Activated T-cell treated with anti-CD3 and anti-CD28 coated beads for 4 hours (primary cell): Measurements from ENCODE around the gene LGALS7.
"Not testable (repeated sequence)": the region's sequence is repeated elsewhere in the genome, so short reads cannot be mapped to it uniquely, and the experiment has no call there.

Source experiments
- DNase-seq: peaks from one replicate; pipeline ENCODE4 v3.0.0-alpha.2; 2020

LGALS7 gene

GRCh38 chr19:38770228-38770948, 2.9 kb downstream of the LGALS7 start:
- DNase-seq = not testable (repeated sequence)

- peak; percentile 82 for DNase-seq
Measured at GRCh38 chr19:38769635-38770211, 3.6 kb downstream of the LGALS7 start.

- no peak for DNase-seq
Measured at GRCh38 chr19:38766276-38767047, 6.9 kb downstream of the LGALS7 start.

GRCh38 chr19:38765214-38765613, 8.1 kb downstream of the LGALS7 start:
- DNase-seq = no peak

GRCh38 chr19:38763795-38764220, 9.5 kb downstream of the LGALS7 start:
- DNase-seq = no peak

DNA sequence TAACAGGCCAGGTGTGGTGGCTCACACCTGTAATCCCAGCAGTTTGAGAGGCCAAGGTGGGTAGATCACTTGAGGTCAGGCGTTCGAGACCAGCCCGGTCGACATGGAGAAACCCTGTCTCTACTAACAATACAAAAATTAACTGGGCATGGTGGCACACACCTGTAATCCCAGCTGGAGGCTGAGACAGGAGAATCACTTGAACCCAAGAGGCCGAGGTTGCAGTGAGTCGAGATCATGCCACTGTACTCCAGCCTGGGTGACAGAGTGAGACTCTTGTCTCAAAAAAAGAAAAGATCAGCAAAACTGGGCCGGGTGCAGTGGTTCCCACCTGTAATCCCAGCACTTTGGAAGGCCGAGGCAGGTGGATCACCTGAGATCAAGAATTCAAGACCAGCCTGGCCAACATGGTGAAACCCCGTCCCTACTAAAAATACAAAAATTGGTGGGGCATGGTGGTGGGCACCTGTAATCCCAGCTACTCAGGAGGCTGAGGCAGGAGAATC, 11.4 kb downstream of the LGALS7 start:
- not testable (repeated sequence) for DNase-seq

- not testable (repeated sequence) for DNase-seq
Measured at GRCh38 chr19:38760805-38761517, 12.4 kb downstream of the LGALS7 start.

- DNase-seq = no peak
Measured at GRCh38 chr19:38759590-38760003, 13.7 kb downstream of the LGALS7 start.

GRCh38 chr19:38754196-38754595, 19.1 kb downstream of the LGALS7 start:
- not testable (repeated sequence) for DNase-seq

DNA sequence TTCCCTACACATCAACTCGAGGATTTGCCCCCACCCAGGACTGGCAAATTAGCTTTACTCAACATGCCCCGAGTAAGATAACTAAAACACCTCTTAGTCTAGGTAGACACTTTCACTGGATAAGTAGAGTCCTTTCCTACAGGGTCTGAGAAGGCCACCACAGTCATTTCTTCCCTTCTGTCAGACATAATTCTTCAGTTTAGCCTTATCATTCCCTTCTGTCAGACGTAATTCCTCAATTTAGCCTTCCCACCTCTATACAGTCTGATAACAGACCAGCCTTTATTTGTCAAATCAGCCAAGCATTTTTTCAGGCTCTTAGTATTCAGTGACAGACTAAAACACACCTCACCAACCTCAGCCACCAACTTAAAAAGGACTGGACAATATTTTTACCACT, 19.5 kb downstream of the LGALS7 start:
- not testable (repeated sequence) for DNase-seq

GRCh38 chr19:38745316-38745715, 28.0 kb downstream of the LGALS7 start:
- DNase-seq = no peak

DNA sequence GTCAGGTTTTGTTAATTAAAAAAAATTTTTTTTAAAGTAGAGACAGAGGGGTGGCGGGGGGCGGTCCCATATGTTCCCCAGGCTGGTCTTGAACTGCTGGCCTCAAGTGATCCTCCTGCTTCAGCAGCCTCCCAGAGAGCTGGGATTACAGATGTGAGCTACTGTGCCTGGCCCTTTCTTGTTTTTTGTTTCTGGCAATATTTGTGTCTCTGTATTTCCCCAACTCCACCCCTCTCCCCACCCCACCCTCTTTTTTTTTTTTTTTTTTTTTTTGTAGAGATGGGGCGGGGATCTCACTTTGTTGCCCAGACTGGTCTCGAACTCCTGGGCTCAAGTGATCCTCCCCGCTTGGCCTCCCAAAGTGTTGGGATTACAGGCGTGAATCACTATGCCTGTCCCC, 28.4 kb downstream of the LGALS7 start:
- DNase-seq = no peak

- no peak for DNase-seq
Measured at GRCh38 chr19:38744298-38744681, 29.0 kb downstream of the LGALS7 start, which contains the start of gene CAPN12. Gene CAPN12, minus strand, starts transcription at chr19:38744474. Its CDS starts 309 bp downstream, at chr19:38744165.

DNA sequence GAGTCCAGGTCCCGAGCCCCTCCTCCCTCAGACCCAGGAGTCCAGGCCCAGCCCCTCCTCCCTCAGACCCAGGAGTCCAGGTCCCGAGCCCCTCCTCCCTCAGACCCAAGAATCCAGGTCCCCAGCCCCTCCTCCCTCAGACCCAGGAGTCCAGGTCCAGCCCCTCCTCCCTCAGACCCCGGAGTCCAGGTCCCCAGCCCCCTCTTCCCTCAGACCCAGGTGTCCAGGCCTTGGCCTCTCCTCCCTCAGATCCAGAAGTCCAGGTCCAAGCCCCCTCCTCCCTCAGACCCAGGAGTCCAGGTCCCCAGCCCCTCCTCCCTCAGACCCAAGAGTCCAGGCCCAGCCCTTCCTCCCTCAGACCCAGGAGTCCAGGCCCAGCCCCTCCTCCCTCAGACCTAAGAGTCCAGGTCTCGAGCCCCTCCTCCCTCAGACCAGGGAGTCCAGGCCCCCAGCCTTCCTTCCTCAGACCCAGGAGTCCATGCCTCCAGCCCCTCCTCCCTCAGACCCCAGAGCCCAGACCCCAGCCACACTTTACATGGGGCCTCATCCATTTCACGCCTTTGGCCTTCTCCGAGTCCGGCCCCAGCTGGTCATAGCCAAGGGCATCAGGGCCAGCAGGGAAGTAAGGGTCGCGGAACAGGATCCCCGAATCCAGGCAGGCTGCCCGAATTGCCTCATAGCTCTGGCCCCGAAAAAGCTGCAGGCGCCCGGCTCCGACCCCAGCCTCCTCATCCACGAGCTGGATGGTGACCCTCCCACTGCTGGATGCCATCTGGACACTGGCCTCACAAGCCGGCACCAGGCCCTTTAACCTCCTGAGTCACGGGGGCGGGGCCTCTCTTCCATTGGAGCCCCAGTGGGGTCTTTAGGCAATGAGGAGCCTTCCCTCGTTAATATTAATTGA, 29.7 kb downstream of the LGALS7 start:
- DNase-seq = no peak

DNA sequence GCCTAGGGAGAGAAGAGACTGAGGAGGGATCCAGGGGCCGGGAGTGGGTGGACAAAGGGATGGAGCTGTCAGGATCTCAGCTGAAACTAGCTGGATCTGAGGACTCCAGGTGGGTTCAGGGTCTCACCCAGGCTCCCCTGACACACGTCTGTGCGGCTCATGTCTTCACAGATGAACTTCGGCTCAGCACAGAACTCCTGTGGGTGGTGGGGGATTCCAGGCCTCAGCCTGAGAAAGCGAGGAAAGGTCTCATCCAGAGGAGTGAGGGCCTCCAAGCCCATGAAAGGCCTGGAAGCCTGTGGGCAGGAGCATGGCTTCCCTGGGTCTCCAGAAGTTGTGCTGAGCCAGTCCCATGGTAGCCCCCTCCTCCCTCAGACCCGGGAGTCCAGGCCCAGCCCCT, 30.4 kb downstream of the LGALS7 start:
- no peak for DNase-seq

DNA sequence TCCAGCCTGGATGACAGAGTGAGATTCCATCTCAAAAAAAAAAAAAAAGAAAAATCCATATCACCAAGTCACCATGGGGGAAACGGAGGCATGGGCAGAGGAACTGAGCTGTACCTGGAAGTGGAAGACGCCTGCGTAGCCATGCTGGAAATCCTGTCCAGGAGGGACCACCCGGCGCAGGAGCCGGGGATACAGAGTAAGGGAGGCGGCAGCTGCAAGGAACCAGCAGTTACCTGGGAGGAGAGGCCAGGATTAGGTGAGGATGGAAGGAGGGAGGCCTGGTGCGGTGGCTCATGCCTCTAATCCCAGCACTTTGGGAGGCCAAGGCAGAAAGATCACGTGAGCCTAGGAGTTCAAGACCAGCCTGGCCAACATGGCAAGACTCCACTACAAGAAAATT, 31.0 kb downstream of the LGALS7 start:
- no peak for DNase-seq

DNA sequence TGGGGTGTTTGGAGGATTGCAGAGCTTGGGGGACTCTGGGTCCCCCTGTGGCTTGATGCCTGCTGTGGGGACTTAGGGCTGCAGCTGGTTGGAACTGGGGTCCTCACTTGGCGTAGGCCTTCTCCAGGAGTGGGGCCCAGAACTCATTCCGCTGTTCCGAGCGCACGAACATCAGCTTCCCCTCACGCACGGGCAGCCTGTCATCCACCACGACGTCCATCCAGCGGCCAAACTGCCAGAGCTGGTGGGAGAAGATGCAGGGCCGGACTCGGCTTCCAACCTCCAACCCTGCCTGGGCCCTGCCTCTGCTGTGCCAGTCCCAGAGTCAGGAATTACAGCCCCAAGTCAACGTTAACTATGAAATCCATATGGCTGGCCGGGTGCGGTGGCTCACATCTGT, 31.6 kb downstream of the LGALS7 start:
- no peak for DNase-seq

DNA sequence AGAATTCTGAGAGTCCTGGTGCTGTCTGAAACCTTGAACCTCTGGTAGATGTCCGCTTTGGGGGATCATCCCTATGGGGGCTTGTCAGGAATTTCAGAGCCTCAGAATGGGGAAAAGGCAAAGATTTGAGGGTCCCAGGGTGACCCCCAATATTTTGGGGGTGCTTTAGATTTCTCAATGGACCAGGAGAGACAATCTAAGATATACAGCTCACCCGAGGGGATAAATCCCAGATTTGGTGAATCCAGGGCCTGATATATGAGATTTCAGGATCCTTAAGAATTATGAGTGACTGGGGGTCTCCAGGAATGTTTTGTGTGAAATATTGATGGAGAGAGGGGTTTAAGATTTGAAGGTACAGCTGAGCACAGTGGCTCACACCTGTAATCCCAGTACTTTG, 32.4 kb downstream of the LGALS7 start:
- DNase-seq = no peak

GRCh38 chr19:38740257-38740592, 33.1 kb downstream of the LGALS7 start:
- no peak for DNase-seq

- no peak for DNase-seq
Measured at GRCh38 chr19:38739440-38740256, 33.7 kb downstream of the LGALS7 start.
